Keratinocyte (primary cell): ENCODE results near the gene NIPBL.

Experiments
- EZH2 ChIP-seq: IDR thresholded peaks from one replicate; pipeline ENCODE4 v1.6.1; 2012; ENCODE audit warnings: inconsistent platforms, mild to moderate bottlenecking, low read length, moderate library complexity
- TF ChIP-seq, protein P1 (sequence below), 3 experiments: IDR thresholded peaks in 1 of 3; conservative IDR thresholded peaks in 1 of 3; optimal IDR thresholded peaks in 1 of 3; 2 replicates in 2 of 3; 3 replicates in 1 of 3; pipeline versions ENCODE3 to v1.5.1; 2011; ENCODE audit warnings: low read length in 3 of 3, mild to moderate bottlenecking in 3 of 3, moderate library complexity in 2 of 3, control low read depth in 1 of 3, inconsistent platforms in 1 of 3; ENCODE audit not compliant: insufficient read depth in 2 of 3; ENCODE audit errors: extremely low read depth in 1 of 3

DNA sequence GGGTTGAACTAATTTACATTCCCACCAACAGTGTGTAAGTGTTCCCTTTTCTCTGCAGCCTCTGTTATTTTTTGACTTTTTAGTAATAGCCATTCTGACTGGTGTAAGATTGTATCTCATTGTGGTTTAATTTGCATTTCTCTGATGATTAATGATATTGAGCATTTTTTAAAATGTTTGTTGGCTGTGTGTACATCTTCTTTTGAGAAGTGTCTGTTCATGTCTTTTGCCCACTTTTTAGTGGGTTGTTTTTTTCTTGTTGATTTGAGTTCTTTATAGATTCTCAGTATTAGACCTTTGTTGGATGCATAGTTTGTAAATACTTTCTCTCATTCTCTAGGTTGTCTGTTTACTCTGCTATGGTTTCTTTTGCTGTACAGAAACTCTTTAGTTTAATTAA, 101.6 kb downstream of the NIPBL start:
- TF ChIP-seq, protein P1, sequence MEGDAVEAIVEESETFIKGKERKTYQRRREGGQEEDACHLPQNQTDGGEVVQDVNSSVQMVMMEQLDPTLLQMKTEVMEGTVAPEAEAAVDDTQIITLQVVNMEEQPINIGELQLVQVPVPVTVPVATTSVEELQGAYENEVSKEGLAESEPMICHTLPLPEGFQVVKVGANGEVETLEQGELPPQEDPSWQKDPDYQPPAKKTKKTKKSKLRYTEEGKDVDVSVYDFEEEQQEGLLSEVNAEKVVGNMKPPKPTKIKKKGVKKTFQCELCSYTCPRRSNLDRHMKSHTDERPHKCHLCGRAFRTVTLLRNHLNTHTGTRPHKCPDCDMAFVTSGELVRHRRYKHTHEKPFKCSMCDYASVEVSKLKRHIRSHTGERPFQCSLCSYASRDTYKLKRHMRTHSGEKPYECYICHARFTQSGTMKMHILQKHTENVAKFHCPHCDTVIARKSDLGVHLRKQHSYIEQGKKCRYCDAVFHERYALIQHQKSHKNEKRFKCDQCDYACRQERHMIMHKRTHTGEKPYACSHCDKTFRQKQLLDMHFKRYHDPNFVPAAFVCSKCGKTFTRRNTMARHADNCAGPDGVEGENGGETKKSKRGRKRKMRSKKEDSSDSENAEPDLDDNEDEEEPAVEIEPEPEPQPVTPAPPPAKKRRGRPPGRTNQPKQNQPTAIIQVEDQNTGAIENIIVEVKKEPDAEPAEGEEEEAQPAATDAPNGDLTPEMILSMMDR (optimal IDR thresholded peaks at IDR 0.05 in 1 of 3, IDR thresholded peaks at IDR 0.05 in 1 of 3, conservative IDR thresholded peaks at IDR 0.05 in 1 of 3; ENCODE audit: extremely low read depth in 1 of 3, insufficient read depth in 2 of 3, low read length in 3 of 3), result no peak
- no peak for TF ChIP-seq EZH2
